Measurements from ENCODE around the gene MRPS27. TPM values are rescaled to one million over a fixed set of nuclear protein-coding genes. Genes with fewer than 3 reads are reported as not detected.

MRPS27 gene
- total RNA-seq, 4 donors from 2014 or later = 48.7 to 63.7 (median 51.9) TPM

DNA sequence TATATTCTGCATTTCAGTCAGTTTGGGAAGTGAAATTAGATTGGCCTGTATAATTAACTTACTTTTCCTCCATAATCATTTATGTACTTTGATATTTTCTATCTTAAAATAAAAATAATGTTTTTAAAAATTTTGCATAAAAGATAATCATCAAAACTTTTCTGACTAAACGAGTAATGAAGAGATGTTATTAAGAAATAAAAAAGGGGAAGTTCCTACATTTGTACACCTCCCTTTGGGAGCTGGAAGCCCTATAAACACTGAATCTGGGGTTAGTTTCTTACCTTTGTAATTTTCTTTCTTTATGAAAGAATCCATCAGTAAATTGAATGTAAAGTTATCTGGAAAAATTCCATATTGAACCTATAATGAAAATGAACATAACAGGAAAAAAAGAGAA, 86.2 kb downstream of the MRPS27 start:
- no peak overlapping the region for H3K27ac ChIP-seq
- WGBS = 43% methylated on average over 1 of the region's 1 CpG
- no peak overlapping the region for H3K4me3 ChIP-seq
- H3K36me3 ChIP-seq = peaks cover 17% of the 10 kb centered on the region
- no peaks in the 10 kb centered on the region for H3K27me3 ChIP-seq
- no peaks in the 10 kb centered on the region for H3K9me3 ChIP-seq
- H3K4me1 ChIP-seq = peaks cover 32% of the 10 kb centered on the region
- no peak for TF ChIP-seq EP300 (IDR thresholded peaks at IDR 0.05)
- no peak for TF ChIP-seq POLR2A (IDR thresholded peaks at IDR 0.05)
- TF ChIP-seq, protein P1, sequence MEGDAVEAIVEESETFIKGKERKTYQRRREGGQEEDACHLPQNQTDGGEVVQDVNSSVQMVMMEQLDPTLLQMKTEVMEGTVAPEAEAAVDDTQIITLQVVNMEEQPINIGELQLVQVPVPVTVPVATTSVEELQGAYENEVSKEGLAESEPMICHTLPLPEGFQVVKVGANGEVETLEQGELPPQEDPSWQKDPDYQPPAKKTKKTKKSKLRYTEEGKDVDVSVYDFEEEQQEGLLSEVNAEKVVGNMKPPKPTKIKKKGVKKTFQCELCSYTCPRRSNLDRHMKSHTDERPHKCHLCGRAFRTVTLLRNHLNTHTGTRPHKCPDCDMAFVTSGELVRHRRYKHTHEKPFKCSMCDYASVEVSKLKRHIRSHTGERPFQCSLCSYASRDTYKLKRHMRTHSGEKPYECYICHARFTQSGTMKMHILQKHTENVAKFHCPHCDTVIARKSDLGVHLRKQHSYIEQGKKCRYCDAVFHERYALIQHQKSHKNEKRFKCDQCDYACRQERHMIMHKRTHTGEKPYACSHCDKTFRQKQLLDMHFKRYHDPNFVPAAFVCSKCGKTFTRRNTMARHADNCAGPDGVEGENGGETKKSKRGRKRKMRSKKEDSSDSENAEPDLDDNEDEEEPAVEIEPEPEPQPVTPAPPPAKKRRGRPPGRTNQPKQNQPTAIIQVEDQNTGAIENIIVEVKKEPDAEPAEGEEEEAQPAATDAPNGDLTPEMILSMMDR (IDR thresholded peaks at IDR 0.05) = no peak
- no peak for TF ChIP-seq POLR2AphosphoS5 (IDR thresholded peaks at IDR 0.05)
- DNase-seq (ENCODE audit: low spot score in 2 of 2) = no peak

DNA sequence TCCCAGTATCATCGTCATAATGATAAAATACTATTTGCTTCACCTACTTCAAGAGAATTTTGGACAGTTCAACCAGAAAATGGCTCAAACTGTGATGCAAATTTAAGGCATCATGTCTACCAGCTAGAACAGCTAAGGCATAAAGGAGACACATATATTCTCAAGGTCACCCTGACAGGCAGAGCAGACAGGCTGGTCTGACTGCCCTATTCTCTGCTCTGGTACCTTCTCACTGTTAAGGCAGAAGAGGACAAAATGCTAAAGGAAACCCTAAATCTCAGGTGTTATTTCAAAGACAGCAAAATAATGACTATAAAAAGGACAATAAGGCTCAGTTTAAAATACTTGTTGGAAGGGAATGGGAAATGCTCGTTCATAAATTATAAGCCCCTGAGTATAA, 87.2 kb downstream of the MRPS27 start:
- Histone ChIP-seq H3K27me3 (no peaks in the 10 kb centered on the region), H3K9me3 (no peaks in the 10 kb centered on the region), H3K4me3 (no peak overlapping the region), H3K36me3 (peaks cover 17% of the 10 kb centered on the region), H3K4me1 (peaks cover 32% of the 10 kb centered on the region), H3K27ac (no peak overlapping the region)
- no peak for DNase-seq (ENCODE audit: low spot score in 2 of 2)
- WGBS = 72% methylated on average over 2 of the region's 2 CpGs
- TF ChIP-seq POLR2AphosphoS5 (IDR thresholded peaks at IDR 0.05) = no peak
- TF ChIP-seq POLR2A (IDR thresholded peaks at IDR 0.05) = no peak
- TF ChIP-seq EP300 (IDR thresholded peaks at IDR 0.05) = no peak
- TF ChIP-seq, protein P1 (IDR thresholded peaks at IDR 0.05) = no peak

DNA sequence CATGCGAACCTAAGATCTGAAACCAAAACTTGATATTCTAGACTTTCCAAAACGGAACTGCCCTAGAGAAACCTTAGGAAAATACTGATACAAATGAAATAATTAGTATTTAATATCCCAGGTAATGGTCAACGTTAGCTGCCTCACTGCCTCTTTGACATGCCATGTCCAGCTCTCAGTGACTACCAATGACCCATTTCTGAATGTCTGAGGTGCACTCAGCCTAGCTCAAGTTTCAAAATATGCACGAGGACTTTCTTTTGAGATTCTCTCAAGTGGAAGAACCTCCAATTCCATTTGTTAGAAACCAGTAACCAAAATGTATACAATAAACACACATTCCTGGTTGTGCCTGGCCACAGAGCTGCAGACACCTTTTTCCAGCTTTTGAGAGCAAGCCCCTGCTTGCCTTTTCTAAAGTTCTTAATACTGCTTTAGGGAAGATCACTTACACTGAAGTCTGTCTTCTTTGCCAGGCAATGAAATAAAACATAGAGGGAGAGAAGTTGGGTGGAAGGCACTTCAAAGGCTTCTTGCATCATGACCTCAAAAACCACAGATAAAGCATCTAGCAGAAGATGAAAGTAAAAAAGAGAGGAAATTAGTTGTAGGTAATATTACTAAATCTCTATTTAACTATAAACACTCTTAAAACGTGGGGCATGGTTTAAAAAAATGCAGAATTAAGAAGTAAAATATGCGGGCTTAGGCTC, 87.9 kb downstream of the MRPS27 start:
- TF ChIP-seq, protein P1 (IDR thresholded peaks at IDR 0.05) = no peak
- TF ChIP-seq POLR2AphosphoS5 (IDR thresholded peaks at IDR 0.05) = no peak
- Histone ChIP-seq H3K4me3 (no peak overlapping the region), H3K36me3 (peaks cover 16% of the 10 kb centered on the region), H3K4me1 (peaks cover 32% of the 10 kb centered on the region), H3K27ac (no peak overlapping the region), H3K9me3 (no peaks in the 10 kb centered on the region), H3K27me3 (no peaks in the 10 kb centered on the region)
- no peak for DNase-seq (ENCODE audit: low spot score in 2 of 2)
- WGBS = 57% methylated on average over 6 of the region's 6 CpGs

DNA sequence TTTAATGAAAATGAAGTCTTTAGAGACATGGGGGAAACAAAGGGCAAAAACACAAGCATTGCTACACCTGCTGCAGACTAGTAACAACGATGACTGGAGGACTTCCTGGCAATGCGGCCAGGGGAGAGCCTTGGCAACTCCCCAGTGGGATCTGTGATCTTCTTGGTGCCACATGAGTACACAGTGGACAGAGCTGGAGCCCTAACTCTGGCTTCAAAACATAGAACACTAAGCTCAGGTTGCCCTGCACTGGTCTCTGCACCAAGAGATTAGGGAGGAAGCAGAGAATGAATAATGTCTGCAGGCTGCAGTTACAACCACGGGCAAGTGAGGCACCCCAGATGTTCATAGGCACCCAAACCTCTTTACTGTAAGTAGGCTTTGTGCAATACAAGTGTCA, 91.1 kb downstream of the MRPS27 start:
- Histone ChIP-seq H3K4me1 (peaks cover 20% of the 10 kb centered on the region), H3K4me3 (no peak overlapping the region), H3K36me3 (peaks cover 38% of the 10 kb centered on the region), H3K9me3 (no peaks in the 10 kb centered on the region), H3K27ac (no peak overlapping the region), H3K27me3 (no peaks in the 10 kb centered on the region)
- TF ChIP-seq EP300 (IDR thresholded peaks at IDR 0.05) (no peak), POLR2AphosphoS5 (IDR thresholded peaks at IDR 0.05) (no peak), POLR2A (IDR thresholded peaks at IDR 0.05) (no peak)
- TF ChIP-seq, protein P1 (IDR thresholded peaks at IDR 0.05) = no peak
- WGBS = 81% methylated on average over 3 of the region's 3 CpGs
- no peak for DNase-seq (ENCODE audit: low spot score in 2 of 2)

DNA sequence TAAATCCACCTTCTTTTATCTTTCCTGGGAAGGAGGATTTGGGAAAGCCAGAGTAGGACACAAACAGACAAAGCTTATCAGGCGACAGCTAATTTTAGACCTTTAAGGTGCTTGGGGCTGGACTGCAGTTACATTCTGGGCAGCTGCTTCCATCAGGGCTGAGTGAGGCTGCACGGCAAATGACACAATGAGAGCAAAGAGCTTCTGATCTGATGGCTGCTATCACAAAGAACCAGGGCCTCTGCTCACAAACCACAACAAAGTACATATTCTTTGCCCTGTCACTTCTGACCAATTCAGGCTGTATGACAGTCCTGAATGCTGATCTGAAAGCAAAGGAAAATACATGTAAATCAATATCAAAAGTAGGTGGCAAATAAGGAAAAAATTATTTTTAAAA, 93.1 kb downstream of the MRPS27 start:
- no peak for TF ChIP-seq EP300 (IDR thresholded peaks at IDR 0.05)
- TF ChIP-seq POLR2AphosphoS5 (IDR thresholded peaks at IDR 0.05) = no peak
- no peak for TF ChIP-seq POLR2A (IDR thresholded peaks at IDR 0.05)
- TF ChIP-seq, protein P1 (IDR thresholded peaks at IDR 0.05) = no peak
- Histone ChIP-seq H3K27ac (no peak overlapping the region), H3K9me3 (no peaks in the 10 kb centered on the region), H3K36me3 (peaks cover 58% of the 10 kb centered on the region), H3K4me1 (peaks cover 1% of the 10 kb centered on the region), H3K27me3 (no peaks in the 10 kb centered on the region), H3K4me3 (no peak overlapping the region)
- DNase-seq (ENCODE audit: low spot score in 2 of 2) = no peak
- 100% methylated on average over 2 of the region's 2 CpGs for WGBS
